Fibroblast of peridontal ligament (primary cell): ENCODE data around the gene MERTK.

Experiments
- DNase-seq: peaks from one replicate; pipeline ENCODE4 v3.0.0-alpha.2; 2010; ENCODE audit errors: extremely low read depth

MERTK gene

DNA sequence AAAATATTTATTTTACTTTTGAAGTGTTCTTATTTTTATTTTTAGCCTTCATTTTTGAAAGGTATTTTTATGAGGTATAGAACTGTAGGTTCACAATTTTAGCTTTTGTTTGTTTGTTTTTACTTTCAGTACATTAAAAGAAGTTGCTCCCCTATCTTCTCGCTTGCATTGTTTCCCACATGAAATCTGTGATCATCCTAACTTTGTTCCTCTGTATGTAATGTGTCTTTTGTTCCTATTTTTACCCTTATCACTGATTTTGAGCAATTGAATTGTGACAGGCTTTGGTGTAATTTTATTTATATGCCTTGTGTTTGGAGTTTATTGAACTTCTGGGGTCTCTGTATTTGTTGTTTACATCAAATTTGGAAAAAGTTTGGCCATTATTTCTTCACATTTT is 78.8 kb downstream of the MERTK start:
- no peak for DNase-seq

DNA sequence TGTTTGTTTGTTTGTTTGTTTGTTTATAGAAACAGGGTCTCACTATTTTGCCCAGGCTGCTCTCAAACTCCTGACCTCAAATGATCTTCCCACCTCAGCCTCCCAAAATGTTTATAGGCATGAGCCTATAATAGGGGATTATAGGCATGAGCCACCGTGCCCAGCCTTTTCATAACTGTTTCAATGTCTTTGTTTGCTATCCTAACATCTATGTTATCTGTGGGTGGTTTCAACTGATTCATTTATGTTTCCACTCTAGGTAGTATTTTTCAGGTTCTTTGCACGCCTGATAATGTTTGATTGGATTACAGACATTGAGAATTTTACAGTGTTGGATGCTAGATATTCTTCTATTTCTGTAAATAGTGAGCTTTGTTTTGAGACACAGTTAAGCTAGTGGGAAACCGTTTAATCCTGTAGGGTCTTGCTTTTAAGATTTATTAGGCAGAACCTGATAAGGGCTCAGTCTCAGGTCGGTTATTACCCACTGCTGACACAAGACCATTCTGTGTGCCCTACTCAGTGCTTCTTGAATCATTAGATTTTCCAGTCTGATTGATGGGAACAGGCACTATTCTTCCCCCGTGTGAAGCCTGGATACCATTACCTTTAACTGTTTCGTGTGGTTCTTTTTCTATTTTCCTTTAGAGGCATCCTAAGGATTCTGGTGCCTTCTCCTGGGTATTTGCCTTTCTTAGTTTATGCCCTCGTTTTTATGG is 80.2 kb downstream of the MERTK start:
- no peak for DNase-seq

DNA sequence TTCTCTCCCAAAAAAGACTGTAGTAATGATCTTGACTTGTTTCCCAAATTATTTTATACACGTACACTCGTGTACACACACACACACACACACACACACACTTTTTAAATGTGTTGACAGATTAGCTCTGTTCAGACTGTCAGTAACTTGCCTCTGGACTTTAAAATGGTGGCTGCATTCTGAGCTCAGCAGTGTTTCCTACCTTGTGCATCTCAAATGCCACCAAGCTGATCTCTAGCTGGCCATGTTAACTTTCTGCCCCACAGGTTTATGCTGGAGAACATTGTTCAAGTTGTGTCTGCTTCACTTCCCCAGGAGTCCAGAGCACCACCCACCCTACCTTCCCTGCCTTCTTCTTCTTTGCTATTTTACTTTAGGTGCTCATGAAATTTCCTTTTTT is 83.3 kb downstream of the MERTK start:
- no peak for DNase-seq

DNA sequence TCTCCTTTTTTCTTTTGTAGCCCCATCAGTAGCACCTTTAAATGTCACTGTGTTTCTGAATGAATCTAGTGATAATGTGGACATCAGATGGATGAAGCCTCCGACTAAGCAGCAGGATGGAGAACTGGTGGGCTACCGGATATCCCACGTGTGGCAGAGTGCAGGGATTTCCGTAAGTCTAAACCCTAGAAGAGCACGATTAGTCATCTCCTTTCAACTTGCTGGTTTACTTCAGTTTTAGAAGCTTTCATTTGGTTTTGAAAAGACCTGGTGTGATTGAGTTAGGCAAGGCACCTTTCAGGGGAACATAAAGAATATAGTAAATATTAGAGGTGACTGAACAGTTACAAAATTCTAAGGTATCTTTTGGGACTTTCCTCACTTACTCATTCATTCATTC is 84.4 kb downstream of the MERTK start:
- no peak for DNase-seq

DNA sequence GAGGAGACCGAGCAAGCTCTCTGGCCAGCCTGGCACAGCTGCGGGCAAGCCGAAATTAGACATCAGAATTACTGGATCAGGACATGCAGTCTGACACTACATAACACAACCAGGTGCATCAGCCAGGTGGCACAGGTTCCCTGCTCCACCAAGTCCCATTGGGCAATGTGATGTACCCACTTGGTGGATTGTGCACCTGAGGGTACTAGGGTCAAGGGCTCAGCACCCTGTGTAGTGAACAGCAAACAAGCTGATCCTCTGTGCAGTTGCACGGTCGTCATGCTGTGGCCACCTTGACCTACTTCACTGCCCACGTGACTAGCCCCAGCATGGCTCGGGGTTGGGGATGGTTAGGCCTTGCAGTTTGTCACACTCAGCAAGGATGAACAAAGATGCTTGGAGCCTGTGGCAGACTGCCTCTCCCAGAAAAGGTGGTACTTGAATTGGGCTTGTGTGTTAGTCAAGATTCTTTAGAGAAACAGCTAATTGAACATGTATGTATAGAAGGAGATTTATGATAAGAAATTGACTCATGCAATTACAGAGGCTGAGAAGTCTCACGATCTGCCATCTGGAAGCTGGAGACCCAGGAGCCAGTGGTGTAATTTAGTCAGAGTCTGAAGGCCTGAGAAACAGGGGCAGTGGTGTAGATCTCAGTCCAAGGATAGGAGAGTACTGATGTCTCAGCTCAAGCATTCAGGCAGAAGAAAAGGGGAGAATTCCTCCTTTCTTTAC is 85.2 kb downstream of the MERTK start:
- DNase-seq, result no peak

DNA sequence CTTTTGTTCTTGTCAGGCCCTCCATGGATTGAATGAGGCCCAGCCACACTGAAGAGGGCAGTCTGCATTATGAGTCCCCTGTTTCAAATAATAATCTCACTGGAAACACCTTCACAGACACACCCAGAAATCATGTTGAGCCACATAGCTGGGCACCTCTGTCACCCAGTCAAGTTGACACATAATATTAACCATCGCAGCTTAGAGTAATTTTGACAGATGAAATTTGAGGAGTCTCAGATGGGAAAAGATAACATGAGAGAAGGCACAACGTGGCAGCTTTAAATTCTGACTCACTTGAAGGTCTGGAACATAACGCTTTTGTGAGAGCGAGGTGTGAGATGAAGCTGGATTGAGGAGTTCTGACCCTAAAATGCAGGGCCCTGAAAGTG is 85.8 kb downstream of the MERTK start:
- no peak for DNase-seq

DNA sequence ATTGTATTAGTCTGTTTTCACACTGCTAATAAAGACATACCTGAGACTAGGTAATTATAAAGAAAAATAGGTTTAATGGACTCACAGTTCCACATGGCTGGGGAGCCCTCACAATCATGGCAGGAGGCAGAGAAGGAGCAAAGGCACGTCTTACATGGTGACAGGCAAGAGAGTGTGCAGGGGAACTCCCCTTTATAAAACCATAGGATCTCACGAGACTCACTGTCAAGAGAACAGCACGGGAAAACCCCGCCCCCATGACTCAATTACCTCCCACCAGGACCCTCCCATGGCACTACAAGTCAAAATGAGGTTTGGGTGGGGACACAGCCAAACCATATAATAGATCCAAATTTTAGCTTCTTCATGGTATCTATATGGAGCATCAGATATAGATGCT is 87.1 kb downstream of the MERTK start:
- no peak for DNase-seq

DNA sequence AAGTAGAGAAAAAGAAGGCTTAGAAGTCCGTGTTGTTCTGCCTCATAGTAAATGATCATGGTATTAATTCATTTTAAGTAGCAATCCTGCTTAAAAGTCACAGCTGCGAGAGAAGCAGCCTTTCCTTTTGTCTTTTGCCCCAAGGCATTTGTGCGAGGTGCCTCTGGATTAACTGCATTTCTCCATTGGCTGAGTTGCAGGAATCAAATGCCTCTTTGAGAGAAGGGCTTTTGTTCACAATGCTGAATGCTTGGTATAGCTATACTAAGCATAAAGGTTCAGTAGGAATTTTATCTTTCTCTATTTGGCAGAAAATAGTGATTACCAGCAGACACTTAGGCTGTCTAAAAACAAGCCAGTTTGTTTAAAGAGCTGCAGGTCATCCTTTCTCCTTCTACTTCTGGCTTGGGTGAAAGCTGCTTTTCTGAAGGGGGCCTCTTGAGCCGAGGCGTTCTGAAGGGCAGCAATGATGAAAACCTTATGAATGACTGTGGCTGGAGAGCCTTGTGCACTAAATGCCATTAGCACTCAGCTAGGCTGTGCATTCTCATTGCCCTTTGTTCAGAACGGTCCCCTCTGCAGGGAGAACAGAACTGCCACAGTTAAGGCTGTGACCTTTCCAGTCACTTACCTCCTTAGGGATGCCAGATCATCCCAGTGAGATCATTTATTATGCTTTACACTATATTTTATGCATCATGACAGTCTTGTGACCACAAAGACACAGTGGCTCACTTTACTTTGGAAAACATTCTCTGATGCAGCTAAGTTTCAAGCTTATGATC is 87.9 kb downstream of the MERTK start:
- no peak for DNase-seq

DNA sequence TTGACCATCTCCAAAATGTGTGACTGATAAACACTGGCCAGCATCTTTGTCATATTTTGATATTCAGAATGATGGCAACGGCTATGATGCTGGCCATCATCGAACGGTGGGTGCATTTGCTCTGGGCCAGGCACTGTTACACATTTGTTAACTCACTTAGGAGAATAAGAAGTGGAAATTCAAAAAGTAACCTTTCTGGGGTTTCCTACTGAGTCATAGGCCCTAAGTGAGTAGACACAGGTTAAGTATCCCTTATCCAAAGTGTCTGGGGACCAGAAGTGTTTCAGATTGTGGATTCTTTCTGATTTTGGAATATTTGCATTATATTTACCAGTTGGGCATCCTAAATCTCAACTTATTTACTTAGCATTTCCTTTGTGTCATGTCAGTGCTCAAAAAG is 92.0 kb downstream of the MERTK start:
- no peak for DNase-seq

DNA sequence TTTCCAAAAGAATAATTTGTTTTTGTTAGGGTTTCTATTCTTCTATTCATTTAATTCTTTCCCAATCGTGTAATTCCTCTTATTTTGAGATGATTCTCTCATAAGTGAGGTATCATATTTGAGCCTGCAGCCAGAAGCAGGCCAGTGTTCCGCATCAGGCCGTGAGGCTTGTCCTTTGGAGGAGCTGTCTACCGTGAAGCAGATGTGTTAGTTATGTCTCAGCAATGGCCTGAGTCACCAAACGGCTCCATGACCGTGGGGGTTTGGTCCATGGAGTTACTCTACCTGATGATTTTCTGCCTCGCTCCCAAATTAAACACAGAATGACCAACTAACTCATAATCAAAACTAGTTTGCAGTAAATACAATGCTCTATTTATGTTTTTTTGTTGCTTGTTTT is 92.4 kb downstream of the MERTK start:
- DNase-seq, result no peak

DNA sequence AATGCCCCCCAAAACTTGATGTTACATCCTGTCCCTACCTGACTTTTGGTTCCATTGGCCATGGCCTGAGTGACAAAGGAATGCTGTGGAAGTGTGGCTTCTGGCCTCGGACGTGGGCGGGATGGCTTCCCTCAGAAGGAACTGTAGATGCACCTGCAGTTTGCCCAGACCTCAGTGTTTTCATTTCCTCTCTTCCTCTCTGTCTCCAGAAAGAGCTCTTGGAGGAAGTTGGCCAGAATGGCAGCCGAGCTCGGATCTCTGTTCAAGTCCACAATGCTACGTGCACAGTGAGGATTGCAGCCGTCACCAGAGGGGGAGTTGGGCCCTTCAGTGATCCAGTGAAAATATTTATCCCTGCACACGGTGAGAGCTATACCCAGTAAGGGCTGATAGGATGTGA is 95.6 kb downstream of the MERTK start:
- no peak for DNase-seq

DNA sequence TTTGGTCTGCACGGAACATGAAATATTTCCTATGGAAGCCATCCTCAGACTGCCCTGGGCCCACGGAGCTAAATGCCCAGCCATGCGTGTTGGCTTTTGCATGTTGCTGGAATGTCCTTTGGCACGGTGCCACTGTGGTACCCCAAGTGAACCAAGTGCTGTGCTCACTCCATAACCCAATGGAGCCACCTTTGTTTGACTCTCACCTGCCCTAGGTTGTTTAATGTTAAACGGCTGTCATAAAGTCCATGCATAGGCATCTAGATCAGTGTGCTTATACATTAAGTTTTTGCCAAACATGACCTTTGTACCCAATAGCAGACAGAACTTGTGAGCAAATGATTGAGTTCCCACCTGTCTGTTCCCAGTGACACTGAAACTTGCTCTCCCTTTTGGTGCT is 96.7 kb downstream of the MERTK start:
- no peak for DNase-seq

DNA sequence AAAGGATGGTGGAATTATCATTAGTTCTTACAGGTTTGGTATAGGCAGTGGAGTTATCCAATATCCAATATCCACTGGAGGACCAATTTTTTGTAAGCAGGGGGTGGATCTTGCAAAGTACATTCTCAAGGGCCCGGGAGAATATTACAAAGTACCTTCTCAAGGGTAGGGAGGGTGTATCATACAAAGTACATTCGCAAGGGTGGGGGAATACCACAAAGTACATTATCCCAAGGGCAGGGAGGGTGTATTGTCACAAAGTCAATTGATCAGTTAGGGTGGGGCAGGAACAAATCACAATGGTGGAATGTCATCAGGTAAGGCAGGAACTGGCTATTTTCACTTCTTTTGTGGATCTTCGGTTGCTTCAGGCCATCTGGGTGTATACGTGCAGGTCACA is 101.4 kb downstream of the MERTK start:
- DNase-seq, result no peak

DNA sequence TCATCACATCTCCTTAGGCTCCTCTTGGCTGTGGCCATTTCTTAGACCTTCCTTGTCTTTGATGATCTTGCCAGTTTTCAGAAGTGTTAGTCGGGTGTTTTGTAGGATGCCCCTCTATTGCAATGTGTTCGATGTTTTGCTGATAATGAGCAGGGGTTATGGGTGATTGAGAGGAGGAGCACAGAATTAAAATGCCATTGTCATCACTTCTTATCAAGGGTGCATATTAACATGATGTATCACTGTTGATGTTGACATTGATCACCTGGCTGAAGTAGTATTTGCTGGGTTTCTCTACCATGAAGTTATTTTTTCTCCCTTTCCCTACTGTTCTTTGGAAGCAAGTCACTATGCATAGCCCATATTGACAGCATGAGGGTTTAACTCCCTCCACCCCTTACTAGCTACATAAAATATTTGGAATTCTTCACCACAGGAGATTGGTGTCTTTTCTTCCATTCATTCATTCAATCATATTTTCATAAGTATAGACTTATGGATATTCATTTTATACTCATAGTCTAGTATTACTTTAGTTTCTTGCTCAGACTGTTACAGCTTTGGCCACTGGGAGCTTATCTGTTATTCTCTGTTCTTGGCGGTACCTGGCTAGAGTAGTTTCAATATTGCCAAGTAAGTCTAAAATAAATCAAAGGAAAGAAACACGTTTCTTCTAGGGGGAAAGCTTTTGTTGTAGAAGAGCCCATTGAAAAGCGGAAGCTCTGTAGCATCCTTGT is 102.2 kb downstream of the MERTK start:
- DNase-seq, result no peak

DNA sequence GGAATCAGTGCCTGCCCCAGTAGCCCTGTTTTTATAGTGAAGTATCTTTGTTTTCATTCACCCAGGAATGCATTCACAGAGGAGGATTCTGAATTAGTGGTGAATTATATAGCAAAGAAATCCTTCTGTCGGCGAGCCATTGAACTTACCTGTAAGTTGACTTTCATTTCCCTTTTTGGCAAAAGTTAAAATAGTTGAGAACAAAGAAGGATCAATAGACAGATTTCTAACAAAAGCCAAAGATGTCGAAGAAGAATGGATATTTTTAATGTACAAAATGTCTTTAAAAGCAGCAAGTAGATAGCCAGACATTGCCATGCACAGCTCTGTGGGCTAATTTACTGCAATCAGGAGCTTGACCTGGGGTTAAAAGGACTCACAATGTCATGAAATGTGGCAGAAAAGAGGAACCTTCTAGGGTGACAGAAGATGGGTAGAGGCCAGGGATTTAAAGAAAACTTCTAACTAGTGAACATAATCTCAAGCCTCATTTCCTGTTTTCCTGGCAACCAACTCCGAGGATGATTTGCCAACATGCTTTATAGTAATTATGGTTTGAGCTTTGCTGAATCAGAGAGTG is 102.8 kb downstream of the MERTK start:
- peak; percentile 34 for DNase-seq

DNA sequence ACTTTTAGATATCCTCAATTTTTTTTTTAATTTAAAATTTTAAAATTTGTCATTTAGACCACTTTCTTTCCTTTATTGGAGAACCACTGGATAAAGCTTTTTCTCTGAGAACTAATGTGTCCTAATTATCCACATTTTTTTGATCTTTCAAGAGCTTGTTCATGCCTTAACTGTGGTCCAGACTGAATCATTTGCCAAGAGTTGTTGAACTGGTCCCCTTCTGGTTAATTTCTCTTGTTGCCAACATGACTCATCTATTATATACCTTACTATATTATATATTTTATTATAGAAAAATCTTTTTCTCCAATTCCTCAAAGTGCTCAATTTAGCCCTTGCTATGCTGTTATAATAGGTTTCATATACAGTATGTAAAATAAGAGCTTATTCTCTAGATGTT is 103.5 kb downstream of the MERTK start:
- DNase-seq, result no peak

DNA sequence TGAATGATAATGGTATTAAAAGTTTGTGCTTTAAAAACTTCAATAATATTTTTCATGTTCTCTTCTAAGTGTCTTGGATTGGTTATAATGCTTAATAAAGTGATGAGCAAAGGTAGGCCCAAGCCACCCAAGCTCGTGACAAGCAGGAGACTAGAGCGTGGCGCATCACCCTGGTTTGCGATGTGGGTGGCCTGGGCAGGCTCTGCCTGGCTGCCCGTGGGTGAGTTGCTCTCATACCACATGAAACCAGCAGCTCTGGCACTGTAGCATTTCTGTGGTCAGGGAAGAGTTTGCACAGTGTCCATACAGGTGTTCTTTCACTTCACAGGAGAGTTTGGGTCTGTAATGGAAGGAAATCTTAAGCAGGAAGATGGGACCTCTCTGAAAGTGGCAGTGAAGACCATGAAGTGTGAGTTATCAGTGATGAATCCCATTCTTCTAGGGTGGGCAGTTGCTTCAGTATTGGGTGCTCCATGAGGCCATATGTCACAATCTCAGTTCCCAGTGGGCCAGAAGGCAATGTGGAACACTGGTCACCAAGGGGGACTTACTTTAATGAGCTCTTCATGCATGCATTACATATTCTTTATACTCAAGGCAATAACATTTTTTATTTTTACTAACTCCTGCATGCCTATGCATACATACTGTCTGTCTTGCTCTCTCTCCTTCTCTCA is 105.3 kb downstream of the MERTK start:
- no peak for DNase-seq

DNA sequence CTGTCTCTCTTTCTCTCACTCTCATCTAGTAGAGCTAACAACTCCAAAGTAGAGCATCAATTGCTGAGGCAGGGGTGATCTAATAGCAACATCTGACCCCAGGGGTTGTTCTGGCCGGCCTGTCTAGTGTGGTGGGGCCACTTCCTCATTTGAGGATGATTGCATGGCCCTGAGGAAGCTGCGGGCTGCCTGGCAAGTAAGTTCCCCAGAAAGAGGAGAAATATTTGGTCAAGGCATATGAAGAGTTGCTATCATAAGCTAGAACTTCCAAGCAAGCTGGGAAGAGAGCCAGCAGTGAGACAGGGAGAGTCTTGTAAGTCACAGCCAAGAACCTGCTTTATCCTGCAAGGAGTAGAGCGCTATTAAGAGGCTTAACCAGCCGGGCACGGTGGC is 105.8 kb downstream of the MERTK start:
- no peak for DNase-seq

DNA sequence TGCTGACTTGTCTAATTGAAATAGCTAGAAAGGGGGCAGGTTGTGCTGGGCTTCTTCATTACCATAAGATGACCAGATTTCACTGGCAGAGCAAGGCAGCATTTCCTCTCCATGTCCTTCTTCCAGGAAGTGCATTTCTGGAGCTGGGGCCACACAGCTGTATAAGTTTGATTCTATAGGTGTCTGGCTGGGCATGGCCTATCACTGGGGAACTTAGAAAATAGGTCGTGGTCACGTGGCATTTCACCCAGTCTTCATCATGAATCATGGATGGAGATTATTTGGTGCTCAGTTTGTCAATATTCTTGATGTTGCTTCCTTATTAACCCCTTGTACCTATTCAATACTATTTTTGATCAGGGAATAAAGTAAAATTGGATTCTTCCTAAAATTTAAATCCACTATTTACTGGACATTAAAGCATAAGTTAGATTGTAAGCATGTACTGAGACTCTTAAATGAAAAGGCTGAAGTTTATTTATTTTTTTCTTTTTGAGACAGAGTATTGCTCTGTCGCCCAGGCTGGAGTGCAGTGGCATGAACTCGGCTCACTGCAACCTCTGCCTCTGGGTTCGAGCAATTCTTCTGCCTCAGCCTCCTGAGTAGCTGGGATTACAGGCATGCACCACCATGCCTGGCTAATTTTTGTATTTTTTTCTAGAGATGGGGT is 107.1 kb downstream of the MERTK start:
- DNase-seq, result no peak

DNA sequence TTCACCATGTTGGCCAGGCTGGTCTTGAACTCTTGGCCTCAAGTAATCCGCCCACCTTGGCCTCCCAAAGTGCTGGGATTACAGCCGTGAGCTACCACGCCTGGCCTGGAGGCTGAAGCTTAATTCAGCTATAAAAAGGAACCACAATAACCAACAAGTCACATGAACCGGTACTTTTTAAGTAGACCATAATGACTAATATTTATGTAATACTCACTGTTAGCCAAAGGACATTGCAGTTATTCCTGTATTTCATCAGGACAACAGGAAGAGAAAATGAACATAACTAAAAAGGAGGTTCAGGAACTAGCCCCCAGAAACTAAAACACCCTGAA is 107.6 kb downstream of the MERTK start:
- peak; percentile 15 for DNase-seq

DNA sequence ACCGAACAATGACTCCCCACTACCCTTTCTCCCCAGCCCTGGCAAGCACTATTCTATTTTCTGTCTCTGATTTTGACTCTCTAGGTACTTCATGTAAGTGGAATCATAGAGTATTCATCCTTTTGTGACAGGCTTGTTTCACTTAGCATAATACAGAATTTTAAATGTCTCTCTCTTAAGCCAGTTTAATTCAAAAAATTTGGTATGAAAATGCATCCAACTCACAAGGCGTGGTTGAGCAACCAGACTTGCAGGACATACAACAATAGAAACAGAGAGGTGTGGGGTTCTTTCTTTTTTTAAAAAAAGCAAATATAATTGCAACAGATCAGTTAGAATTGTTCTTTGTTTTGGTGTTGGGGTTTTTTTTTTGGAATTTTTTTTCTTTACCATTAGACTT is 109.1 kb downstream of the MERTK start:
- DNase-seq, result no peak
